GM23248 (cell line): ENCODE measurements around the gene CCL22. TPM values are rescaled to one million over a fixed set of nuclear protein-coding genes. Genes with fewer than 3 reads are reported as not detected.

ENCODE experiments used
- DNase-seq: peaks from one replicate; pipeline ENCODE4 v3.0.0-alpha.2; 2015
- H2AFZ ChIP-seq: fragments of 200-600 bp; sonication (generic); 2 replicates; pipeline ENCODE4 v1.6.1; 2016; ENCODE audit warnings: antibody characterized with exemption
- H3F3A ChIP-seq: fragments of 200-600 bp; sonication (generic); 2 replicates; pipeline ENCODE4 v1.6.1; 2016; ENCODE audit warnings: mild to moderate bottlenecking, antibody characterized with exemption, mixed run types; ENCODE audit not compliant: insufficient read depth
- H3K27ac ChIP-seq: fragments of 200-600 bp; sonication (generic); 2 replicates; pipeline ENCODE4 v1.5.1; 2016; ENCODE audit warnings: mild to moderate bottlenecking
- H3K27me3 ChIP-seq: fragments of 200-600 bp; sonication (generic); replicated peaks from 2 replicates; pipeline ENCODE4 v1.6.1; 2016; ENCODE audit warnings: mild to moderate bottlenecking; ENCODE audit not compliant: insufficient read depth
- H3K36me3 ChIP-seq: fragments of 200-600 bp; sonication (generic); 2 replicates; pipeline ENCODE4 v1.6.1; 2016; ENCODE audit warnings: low read depth, mild to moderate bottlenecking
- H3K4me1 ChIP-seq: fragments of 200-600 bp; sonication (generic); 2 replicates; pipeline ENCODE4 v1.6.1; 2016; ENCODE audit warnings: mild to moderate bottlenecking; ENCODE audit not compliant: insufficient read depth
- H3K4me2 ChIP-seq: fragments of 200-600 bp; sonication (generic); one replicate; pipeline ENCODE4 v1.6.1; 2016; ENCODE audit warnings: mild to moderate bottlenecking; ENCODE audit not compliant: unreplicated experiment
- H3K4me3 ChIP-seq: fragments of 200-600 bp; sonication (generic); 2 replicates; pipeline ENCODE4 v1.5.1; 2016; ENCODE audit warnings: mild to moderate bottlenecking
- H3K79me2 ChIP-seq: fragments of 200-600 bp; sonication (generic); 2 replicates; pipeline ENCODE4 v1.6.1; 2016; ENCODE audit warnings: mild to moderate bottlenecking; ENCODE audit not compliant: insufficient read depth
- H3K9ac ChIP-seq: fragments of 200-600 bp; sonication (generic); 2 replicates; pipeline ENCODE4 v1.6.1; 2016; ENCODE audit warnings: mild to moderate bottlenecking
- H3K9me2 ChIP-seq: fragments of 200-600 bp; sonication (generic); 2 replicates; pipeline ENCODE4 v1.6.1; 2016; ENCODE audit warnings: mixed run types, mild to moderate bottlenecking, moderate library complexity; ENCODE audit not compliant: insufficient read depth
- H3K9me3 ChIP-seq: fragments of 200-600 bp; sonication (generic); one replicate; pipeline ENCODE4 v1.6.1; 2017; ENCODE audit warnings: low read depth
- H4K20me1 ChIP-seq: fragments of 200-600 bp; sonication (generic); 2 replicates; pipeline ENCODE4 v1.6.0; 2016; ENCODE audit not compliant: insufficient read depth
- EZH2 ChIP-seq: fragments of 200-600 bp; sonication (generic); IDR thresholded peaks from 2 replicates; pipeline ENCODE4 v1.6.1; 2018; ENCODE audit warnings: antibody characterized with exemption, mild to moderate bottlenecking; ENCODE audit not compliant: insufficient read depth, poor library complexity, severe bottlenecking
- EZH2phosphoT487 ChIP-seq: fragments of 200-600 bp; sonication (generic); IDR thresholded peaks from 2 replicates; pipeline ENCODE4 v1.6.1; 2018; ENCODE audit warnings: antibody characterized with exemption, moderate library complexity, mild to moderate bottlenecking, low read depth; ENCODE audit not compliant: insufficient read depth
- WGBS, 2 experiments: methylation state at CpG; one replicate each; pipeline ENCODE4 v1.1.6; 2015 to 2017; ENCODE audit warnings: low lambda C conversion rate in 2 of 2, low coverage in 1 of 2; ENCODE audit errors: missing lambda C conversion rate in 2 of 2; 5-methylcytosine and 5-hydroxymethylcytosine counted together
- in situ Hi-C: fragments of 300-500 bp; cut with MboI; formaldehyde crosslinking; loops from 2 replicates; pipeline ENCODE4 v1.15.0; 2020
- polyA plus RNA-seq: library from polyadenylated mRNA; unstranded; fragments of >200 nt; fragmentation: Nextera tagmentation; extraction: Ambion mirVana; gene quantifications from 2 replicates; pipeline ENCODE4 v1.2.1, GENCODE V29; 2016
- total RNA-seq: library from RNA; depleted of rRNA; stranded (reverse); fragments of >200 nt; shearing (Covaris generic); gene quantifications from 2 replicates; pipeline ENCODE4 v1.2.3, GENCODE V29; 2014

Gene CCL22
- total and polyA plus RNA-seq, 2 experiments from 2014 or later, result 0.10 TPM; not detected in 1

DNA sequence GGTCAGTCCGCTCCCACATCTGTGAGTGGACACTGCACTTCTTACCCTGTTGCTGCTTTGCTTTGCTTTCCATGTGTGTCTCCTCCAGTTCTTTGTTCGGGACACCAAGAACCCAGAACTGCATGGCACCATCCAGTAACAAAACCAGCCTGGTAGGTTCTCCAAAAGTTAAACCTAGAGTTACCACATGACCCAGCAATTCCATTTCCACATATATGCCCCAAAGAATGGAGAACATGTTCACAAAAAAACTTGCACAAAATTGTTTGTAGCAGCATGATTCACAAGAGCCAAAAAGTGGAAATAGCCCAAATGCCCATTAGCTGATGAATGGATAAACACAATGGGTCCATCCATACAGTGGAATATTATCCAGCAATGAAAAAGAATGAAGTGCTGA, 10.3 kb upstream of the CCL22 start:
- TF ChIP-seq EZH2phosphoT487 (no peak), EZH2 (no peak)
- no peaks in the 10 kb centered on the region for H3K79me2 ChIP-seq

GRCh38 chr16:57349212-57350031, 9.2 kb upstream of the CCL22 start:
- no peaks in the 10 kb centered on the region for H4K20me1 ChIP-seq
- H3K27me3 ChIP-seq, result peaks cover 54% of the 10 kb centered on the region
- no peaks in the 10 kb centered on the region for H3K36me3 ChIP-seq
- no peak overlapping the region for H3K27ac ChIP-seq
- TF ChIP-seq EZH2 (no peak), EZH2phosphoT487 (no peak)
- H3K9me3 ChIP-seq, result no peaks in the 10 kb centered on the region
- DNase-seq, result no peak
- no peak overlapping the region for H2AFZ ChIP-seq
- no peak overlapping the region for H3K4me3 ChIP-seq
- H3K4me2 ChIP-seq, result no peak overlapping the region
- no peaks in the 10 kb centered on the region for H3K4me1 ChIP-seq
- in situ Hi-C loops, result no loop called here
- no peaks in the 10 kb centered on the region for H3K9me2 ChIP-seq
- no peaks in the 10 kb centered on the region for H3F3A ChIP-seq
- H3K9ac ChIP-seq, result no peak overlapping the region
- no peaks in the 10 kb centered on the region for H3K79me2 ChIP-seq
- WGBS, 2 experiments, result 40 to 49% methylated on average over 14 of the region's 14 CpGs

More for the DNA sequence above, 10.3 kb upstream of the CCL22 start:
- H2AFZ ChIP-seq, result no peak overlapping the region
- no peaks in the 10 kb centered on the region for H3K4me1 ChIP-seq
- in situ Hi-C loops, result no loop called here
- no peak overlapping the region for H3K27ac ChIP-seq
- no peaks in the 10 kb centered on the region for H4K20me1 ChIP-seq
- no peak for DNase-seq
- H3K9me3 ChIP-seq, result no peaks in the 10 kb centered on the region
- H3K4me3 ChIP-seq, result no peak overlapping the region
- peaks cover 63% of the 10 kb centered on the region for H3K27me3 ChIP-seq
- 78 to 90% methylated on average over 2 of the region's 2 CpGs for WGBS, 2 experiments
- no peak overlapping the region for H3K4me2 ChIP-seq
- no peaks in the 10 kb centered on the region for H3K9me2 ChIP-seq
- no peaks in the 10 kb centered on the region for H3F3A ChIP-seq
- H3K9ac ChIP-seq, result no peak overlapping the region
- H3K36me3 ChIP-seq, result no peaks in the 10 kb centered on the region

- no peak overlapping the region for H2AFZ ChIP-seq
- H3K9me3 ChIP-seq, result no peaks in the 10 kb centered on the region
- TF ChIP-seq EZH2 (no peak), EZH2phosphoT487 (no peak)
- no peaks in the 10 kb centered on the region for H3F3A ChIP-seq
- H4K20me1 ChIP-seq, result no peaks in the 10 kb centered on the region
- H3K27ac ChIP-seq, result no peak overlapping the region
- WGBS, 2 experiments, result 48 to 51% methylated on average over 6 of the region's 6 CpGs
- H3K27me3 ChIP-seq, result peaks cover 31% of the 10 kb centered on the region
- no peaks in the 10 kb centered on the region for H3K9me2 ChIP-seq
- H3K4me3 ChIP-seq, result no peak overlapping the region
- H3K4me1 ChIP-seq, result no peaks in the 10 kb centered on the region
- no peak overlapping the region for H3K4me2 ChIP-seq
- in situ Hi-C loops, result no loop called here
- no peaks in the 10 kb centered on the region for H3K79me2 ChIP-seq
- no peak overlapping the region for H3K9ac ChIP-seq
- no peaks in the 10 kb centered on the region for H3K36me3 ChIP-seq
- DNase-seq, result no peak
Observed at GRCh38 chr16:57352636-57353047, 5.9 kb upstream of the CCL22 start.

- Histone ChIP-seq H3F3A (no peaks in the 10 kb centered on the region), H3K4me3 (no peak overlapping the region), H3K27ac (no peak overlapping the region), H3K79me2 (no peaks in the 10 kb centered on the region), H4K20me1 (no peaks in the 10 kb centered on the region), H3K9me3 (no peaks in the 10 kb centered on the region), H3K4me1 (no peaks in the 10 kb centered on the region), H2AFZ (no peak overlapping the region), H3K36me3 (no peaks in the 10 kb centered on the region), H3K27me3 (peaks cover 21% of the 10 kb centered on the region), H3K9ac (no peak overlapping the region), H3K9me2 (no peaks in the 10 kb centered on the region), H3K4me2 (no peak overlapping the region)
- TF ChIP-seq EZH2 (no peak), EZH2phosphoT487 (no peak)
- in situ Hi-C loops, result no loop called here
- no peak for DNase-seq
- 82 to 87% methylated on average over 7 of the region's 7 CpGs for WGBS, 2 experiments
Observed at GRCh38 chr16:57354311-57354710, 4.3 kb upstream of the CCL22 start.
